Neuronal stem cell (in vitro differentiated cells): ENCODE data around the gene BACE2. TPM values are rescaled to one million over a fixed set of nuclear protein-coding genes. Genes with fewer than 3 reads are reported as not detected.

Experiments used
- DNase-seq: peaks from one replicate; pipeline ENCODE4 v3.0.0-alpha.2; 2013; ENCODE audit warnings: low spot score
- H2AFZ ChIP-seq: one replicate; pipeline ENCODE4 v1.6.1; 2013; ENCODE audit warnings: mild to moderate bottlenecking, low read length, inconsistent platforms
- H2AK5ac ChIP-seq: 2 replicates; pipeline ENCODE4 v1.6.1; 2013; ENCODE audit warnings: low read depth, mild to moderate bottlenecking, inconsistent platforms, low read length, moderate library complexity, mixed read lengths
- H2BK120ac ChIP-seq: 2 replicates; pipeline ENCODE4 v1.6.1; 2013; ENCODE audit warnings: low read depth, mild to moderate bottlenecking, inconsistent platforms, low read length, moderate library complexity, mixed read lengths
- H2BK12ac ChIP-seq: one replicate; pipeline ENCODE4 v1.6.1; 2013; ENCODE audit warnings: low read length, inconsistent platforms
- H2BK15ac ChIP-seq: 2 replicates; pipeline ENCODE4 v1.6.1; 2013; ENCODE audit warnings: mild to moderate bottlenecking, low read length, inconsistent platforms, mixed read lengths
- H2BK5ac ChIP-seq: one replicate; pipeline ENCODE4 v1.6.1; 2013; ENCODE audit warnings: inconsistent platforms, mild to moderate bottlenecking, low read length, moderate library complexity
- H3K14ac ChIP-seq: one replicate; pipeline ENCODE4 v1.6.1; 2013; ENCODE audit warnings: low read length, inconsistent platforms
- H3K18ac ChIP-seq: 2 replicates; pipeline ENCODE4 v1.6.1; 2013; ENCODE audit warnings: low read length, inconsistent platforms
- H3K23ac ChIP-seq: 2 replicates; pipeline ENCODE4 v1.6.1; 2013; ENCODE audit warnings: low read depth, mild to moderate bottlenecking, mixed read lengths, low read length, inconsistent platforms; ENCODE audit not compliant: poor library complexity
- H3K27ac ChIP-seq: replicated peaks from 3 replicates; pipeline ENCODE4 v1.5.1; 2013; ENCODE audit warnings: low read length, inconsistent platforms
- H3K27me3 ChIP-seq, 3 experiments: 2 replicates each; pipeline ENCODE4 v1.6.1; 2013; ENCODE audit warnings: low read length in 3 of 3, mild to moderate bottlenecking in 2 of 3, inconsistent platforms in 1 of 3, low read depth in 1 of 3, mixed read lengths in 1 of 3, moderate library complexity in 1 of 3; ENCODE audit not compliant: control insufficient read depth in 3 of 3, insufficient read depth in 3 of 3
- H3K36me3 ChIP-seq, 2 donors: replicated peaks in 1 of 2; 2 replicates each; pipeline ENCODE4 v1.6.1; 2013; ENCODE audit warnings: low read length in 2 of 2; ENCODE audit not compliant: control insufficient read depth in 2 of 2, insufficient read depth in 2 of 2
- H3K4ac ChIP-seq: 2 replicates; pipeline ENCODE4 v1.6.1; 2013; ENCODE audit warnings: inconsistent platforms, mild to moderate bottlenecking, low read length, moderate library complexity
- H3K4me1 ChIP-seq, 2 donors: 1 replicate in 1 of 2; 2 replicates in 1 of 2; pipeline ENCODE4 v1.6.1; 2013; ENCODE audit warnings: low read length in 2 of 2, low read depth in 1 of 2; ENCODE audit not compliant: control insufficient read depth in 2 of 2, insufficient read depth in 1 of 2
- H3K4me2 ChIP-seq: one replicate; pipeline ENCODE4 v1.6.1; 2013; ENCODE audit warnings: mild to moderate bottlenecking, low read length, inconsistent platforms; ENCODE audit not compliant: insufficient read depth, poor library complexity, severe bottlenecking
- H3K4me3 ChIP-seq, 2 donors: 2 replicates each; pipeline ENCODE4 v1.5.1; 2013; ENCODE audit warnings: low read length in 2 of 2, mild to moderate bottlenecking in 2 of 2, inconsistent platforms in 1 of 2, moderate library complexity in 1 of 2
- H3K79me1 ChIP-seq: one replicate; pipeline ENCODE4 v1.6.1; 2013; ENCODE audit warnings: low read depth, mild to moderate bottlenecking, inconsistent platforms, low read length, moderate library complexity
- H3K9ac ChIP-seq: one replicate; pipeline ENCODE4 v1.6.1; 2013; ENCODE audit warnings: mild to moderate bottlenecking, low read depth, low read length, inconsistent platforms; ENCODE audit not compliant: poor library complexity
- H3K9me3 ChIP-seq, 2 donors: replicated peaks in 1 of 2; 2 replicates each; pipeline versions ENCODE3 to v1.6.1; 2013; ENCODE audit warnings: low read length in 2 of 2, mild to moderate bottlenecking in 2 of 2, inconsistent platforms in 1 of 2, low read depth in 1 of 2, mixed read lengths in 1 of 2, moderate library complexity in 1 of 2; ENCODE audit not compliant: control insufficient read depth in 2 of 2, insufficient read depth in 1 of 2
- H4K8ac ChIP-seq: one replicate; pipeline ENCODE4 v1.6.1; 2013; ENCODE audit warnings: low read depth, mild to moderate bottlenecking, inconsistent platforms, low read length, moderate library complexity
- H4K91ac ChIP-seq: one replicate; pipeline ENCODE4 v1.6.1; 2013; ENCODE audit warnings: low read length, low read depth, mild to moderate bottlenecking, inconsistent platforms; ENCODE audit not compliant: poor library complexity
- WGBS, 2 donors: extraction: QIAGEN DNeasy Blood & Tissue Kit; methylation state at CpG; one replicate each; pipeline ENCODE4 v1.1.7; 2013; ENCODE audit warnings: missing lambda C conversion rate in 2 of 2, mixed read lengths in 1 of 2; ENCODE audit not compliant: insufficient read length in 2 of 2, insufficient replicate concordance in 1 of 2; ENCODE audit errors: extremely low coverage in 2 of 2; 5-methylcytosine and 5-hydroxymethylcytosine counted together
- polyA plus RNA-seq, 2 experiments: library from polyadenylated mRNA; stranded (reverse); fragments of 200-250 nt; gene quantifications; one replicate each; pipeline ENCODE4 v1.2.3, GENCODE V29; 2013

The BACE2 gene
- 1.4 TPM for polyA plus RNA-seq (2013, experiment 1 of 2)
- polyA plus RNA-seq (2013, experiment 2 of 2): 1.5 TPM

DNA sequence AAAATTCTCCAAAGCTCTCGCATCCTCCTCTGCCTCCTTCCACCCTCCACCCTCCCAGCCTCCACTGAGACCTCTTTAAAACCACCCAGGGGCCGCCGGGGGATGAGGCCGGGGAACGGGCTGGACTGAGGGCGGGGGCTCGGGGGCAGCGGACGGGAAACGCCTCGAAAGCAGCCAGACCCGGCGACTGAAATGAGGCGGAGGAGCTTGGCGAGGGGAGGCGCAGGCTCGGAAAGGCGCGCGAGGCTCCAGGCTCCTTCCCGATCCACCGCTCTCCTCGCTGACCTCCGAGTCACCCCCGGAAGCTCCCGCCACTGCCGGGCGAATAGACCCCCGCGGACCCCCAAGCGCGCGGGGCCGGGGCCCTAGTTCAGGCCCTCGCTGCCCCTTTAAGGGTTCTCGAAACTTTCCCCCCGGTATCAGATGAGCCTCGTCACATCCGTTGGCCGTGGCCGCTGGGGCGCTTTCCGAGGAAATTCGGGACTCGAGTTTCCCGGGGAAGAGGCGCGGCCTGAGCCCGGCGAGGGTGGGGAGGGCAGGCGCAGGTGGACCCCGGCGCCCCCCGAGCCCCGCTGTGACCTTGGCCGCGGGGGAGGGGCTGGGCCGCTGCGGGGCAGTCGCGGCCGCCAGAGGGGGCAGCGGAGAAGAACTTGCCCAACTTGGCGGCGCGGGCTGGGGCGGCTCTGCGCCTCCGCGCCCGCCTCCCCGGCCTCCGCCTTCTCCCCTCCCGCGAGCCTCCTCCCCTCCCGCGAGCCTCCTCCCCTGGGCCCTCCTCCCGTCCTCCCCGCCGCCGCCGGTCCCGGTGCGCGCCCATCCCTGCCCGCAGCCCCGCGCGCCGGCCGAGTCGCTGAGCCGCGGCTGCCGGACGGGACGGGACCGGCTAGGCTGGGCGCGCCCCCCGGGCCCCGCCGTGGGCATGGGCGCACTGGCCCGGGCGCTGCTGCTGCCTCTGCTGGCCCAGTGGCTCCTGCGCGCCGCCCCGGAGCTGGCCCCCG is at the start of gene BACE2:
TSS of gene BACE2 (plus strand) at position 813 of the 995 bp plus-strand sequence. CDS start at position 917, 104 bp downstream.
- no peaks in the 10 kb centered on the region for H3K9me3 ChIP-seq
- peak within 1 kb of the TSS; percentile 29 to 82 for H3K4me3 ChIP-seq
- no peak within 1 kb of the TSS for H4K8ac ChIP-seq
- DNase-seq: peak; percentile 38
- H3K4me1 ChIP-seq: no peaks in the 10 kb centered on the region
- no peak within 1 kb of the TSS for H2BK12ac ChIP-seq
- H4K91ac ChIP-seq: no peak within 1 kb of the TSS
- peak within 1 kb of the TSS; percentile 83 for H3K18ac ChIP-seq
- H3K4me2 ChIP-seq: peak within 1 kb of the TSS; percentile 96
- no peak within 1 kb of the TSS for H2BK15ac ChIP-seq
- no peak within 1 kb of the TSS for H3K23ac ChIP-seq
- no peaks in the 10 kb centered on the region for H3K79me1 ChIP-seq
- H2AFZ ChIP-seq: peak within 1 kb of the TSS; percentile 90
- no CpG with 5 or more reads among the region's 111 CpGs for WGBS, 2 donors
- no peak within 1 kb of the TSS for H2AK5ac ChIP-seq
- peaks cover 3 to 66% (median 46%) of the 10 kb centered on the region in 3 experiments for H3K27me3 ChIP-seq
- H3K4ac ChIP-seq: no peak within 1 kb of the TSS
- H2BK120ac ChIP-seq: peak within 1 kb of the TSS; percentile 24
- no peak within 1 kb of the TSS for H3K27ac ChIP-seq
- peak within 1 kb of the TSS; percentile 35 for H2BK5ac ChIP-seq
- H3K36me3 ChIP-seq: no peaks in the 10 kb centered on the region
- no peak within 1 kb of the TSS for H3K14ac ChIP-seq
- peak within 1 kb of the TSS; percentile 51 for H3K9ac ChIP-seq

DNA sequence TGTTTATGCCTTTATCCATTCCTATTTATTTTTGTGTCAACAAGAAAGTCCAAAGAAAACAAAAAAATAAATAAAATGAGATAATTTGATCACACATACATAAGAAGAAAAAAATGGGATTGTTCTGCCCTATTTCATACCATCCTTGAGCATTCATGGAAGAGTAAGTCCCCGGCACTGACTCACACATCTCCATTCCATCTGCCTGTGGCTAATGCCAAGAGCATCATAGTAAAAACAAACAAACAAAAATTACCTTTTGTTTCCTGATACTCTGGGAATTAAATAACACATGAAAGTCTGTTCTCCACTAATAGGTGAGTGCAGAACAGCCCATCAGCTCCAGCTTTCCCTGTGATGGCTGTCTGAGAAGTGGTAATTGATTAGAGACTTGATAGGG is 48.1 kb upstream of the BACE2 start:
- WGBS, 2 donors: no CpG with 5 or more reads among the region's 1 CpG

DNA sequence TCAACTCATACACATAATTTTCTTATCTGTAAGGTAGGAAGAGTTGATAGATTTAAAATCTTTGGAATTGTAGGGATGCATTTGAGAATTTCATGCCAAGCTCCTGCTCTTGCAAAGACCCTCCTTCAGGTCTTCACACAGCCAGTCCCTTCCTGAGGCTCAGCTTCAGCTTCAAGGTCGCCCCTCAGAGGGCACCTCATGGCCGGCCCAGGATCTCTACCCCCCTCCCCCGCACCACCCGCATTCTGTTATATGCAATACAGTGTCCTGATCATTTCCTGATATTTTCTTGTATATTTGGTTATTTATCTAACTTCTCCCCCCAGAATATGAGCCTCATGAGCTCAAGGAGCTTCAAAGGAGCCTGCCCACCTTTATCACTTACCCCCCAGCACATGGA is 47.0 kb upstream of the BACE2 start:
- Histone ChIP-seq H2BK5ac (no peak overlapping the region), H2AK5ac (no peak overlapping the region), H2BK15ac (no peak overlapping the region), H2BK12ac (no peak overlapping the region), H3K4me2 (no peak overlapping the region), H3K36me3 (no peaks in the 10 kb centered on the region), H3K4ac (no peak overlapping the region), H3K27me3 (no peaks in the 10 kb centered on the region), H3K9ac (no peak overlapping the region), H3K14ac (no peak overlapping the region), H3K23ac (no peak overlapping the region), H3K4me3 (no peak overlapping the region), H3K4me1 (no peaks in the 10 kb centered on the region), H4K91ac (no peak overlapping the region), H4K8ac (no peak overlapping the region), H3K9me3 (no peaks in the 10 kb centered on the region), H3K79me1 (no peaks in the 10 kb centered on the region), H2AFZ (no peak overlapping the region), H3K18ac (no peak overlapping the region), H3K27ac (no peak overlapping the region), H2BK120ac (no peak overlapping the region)
- no CpG with 5 or more reads among the region's 4 CpGs for WGBS, 2 donors
- DNase-seq: no peak

More for the DNA sequence above, 48.1 kb upstream of the BACE2 start:
- Histone ChIP-seq H2AK5ac (no peak overlapping the region), H2BK5ac (no peak overlapping the region), H4K8ac (no peak overlapping the region), H3K23ac (no peak overlapping the region), H2BK120ac (no peak overlapping the region), H3K27ac (no peak overlapping the region), H3K18ac (no peak overlapping the region), H2BK15ac (no peak overlapping the region), H3K4me2 (no peak overlapping the region), H3K9ac (no peak overlapping the region), H4K91ac (no peak overlapping the region), H2BK12ac (no peak overlapping the region), H3K27me3 (no peaks in the 10 kb centered on the region), H3K4ac (no peak overlapping the region), H3K9me3 (no peaks in the 10 kb centered on the region), H3K79me1 (no peaks in the 10 kb centered on the region), H3K14ac (no peak overlapping the region), H3K4me3 (no peak overlapping the region), H3K4me1 (no peaks in the 10 kb centered on the region), H2AFZ (no peak overlapping the region), H3K36me3 (no peaks in the 10 kb centered on the region)
- no peak for DNase-seq

DNA sequence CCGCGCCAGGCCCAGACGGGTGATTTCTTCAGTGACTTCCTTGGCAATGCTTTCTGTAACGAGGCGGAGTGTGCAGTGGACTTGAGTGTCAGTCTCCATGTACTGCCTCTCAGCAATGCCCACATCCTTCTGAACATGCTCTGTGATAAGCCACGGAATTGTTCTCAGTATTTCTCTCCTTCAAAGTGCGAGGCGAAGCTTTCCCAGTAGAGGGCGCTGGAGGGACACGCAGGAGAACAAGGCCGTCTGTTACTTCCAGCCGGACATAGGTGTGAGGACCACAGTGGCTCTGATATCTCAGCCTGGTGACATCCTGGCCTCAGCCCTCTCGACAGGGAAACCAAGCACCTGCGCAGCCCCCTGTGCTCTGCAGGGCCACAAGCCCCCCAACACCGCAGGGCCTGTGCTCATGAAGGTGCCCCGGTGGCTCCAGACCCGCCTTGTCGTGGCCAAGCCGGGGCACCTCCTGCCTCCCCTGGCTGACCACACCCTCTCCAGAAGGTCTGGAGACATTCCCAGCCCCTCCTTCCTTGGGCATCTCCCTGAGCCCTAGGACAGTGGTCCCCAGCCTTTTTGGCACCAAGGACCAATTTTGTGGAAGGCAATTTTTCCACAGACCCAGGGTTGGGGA is 46.1 kb upstream of the BACE2 start:
- no peaks in the 10 kb centered on the region for H3K4me1 ChIP-seq
- H4K8ac ChIP-seq: no peak overlapping the region
- no peaks in the 10 kb centered on the region for H3K79me1 ChIP-seq
- DNase-seq: peak; percentile 78
- no peak overlapping the region for H3K27ac ChIP-seq
- H3K4ac ChIP-seq: no peak overlapping the region
- H3K4me2 ChIP-seq: no peak overlapping the region
- no peak overlapping the region for H4K91ac ChIP-seq
- H2BK5ac ChIP-seq: no peak overlapping the region
- H2BK120ac ChIP-seq: no peak overlapping the region
- H3K4me3 ChIP-seq: no peak overlapping the region
- WGBS, 2 donors: no CpG with 5 or more reads among the region's 19 CpGs
- no peaks in the 10 kb centered on the region for H3K9me3 ChIP-seq
- no peak overlapping the region for H3K23ac ChIP-seq
- H3K18ac ChIP-seq: no peak overlapping the region
- no peaks in the 10 kb centered on the region for H3K36me3 ChIP-seq
- H3K14ac ChIP-seq: no peak overlapping the region
- no peak overlapping the region for H2AK5ac ChIP-seq
- H2BK15ac ChIP-seq: no peak overlapping the region
- no peak overlapping the region for H3K9ac ChIP-seq
- H2AFZ ChIP-seq: no peak overlapping the region
- H3K27me3 ChIP-seq: no peaks in the 10 kb centered on the region
- H2BK12ac ChIP-seq: no peak overlapping the region
